Inflammatory macrophage treated with lipopolysaccharide for 1 hour (primary cell): ENCODE results near the gene HNRNPA0.

ENCODE experiments used
- DNase-seq, 2 donors: peaks; one replicate each; pipeline ENCODE4 v3.0.0-alpha.2; 2020 to 2022

Gene HNRNPA0

DNA sequence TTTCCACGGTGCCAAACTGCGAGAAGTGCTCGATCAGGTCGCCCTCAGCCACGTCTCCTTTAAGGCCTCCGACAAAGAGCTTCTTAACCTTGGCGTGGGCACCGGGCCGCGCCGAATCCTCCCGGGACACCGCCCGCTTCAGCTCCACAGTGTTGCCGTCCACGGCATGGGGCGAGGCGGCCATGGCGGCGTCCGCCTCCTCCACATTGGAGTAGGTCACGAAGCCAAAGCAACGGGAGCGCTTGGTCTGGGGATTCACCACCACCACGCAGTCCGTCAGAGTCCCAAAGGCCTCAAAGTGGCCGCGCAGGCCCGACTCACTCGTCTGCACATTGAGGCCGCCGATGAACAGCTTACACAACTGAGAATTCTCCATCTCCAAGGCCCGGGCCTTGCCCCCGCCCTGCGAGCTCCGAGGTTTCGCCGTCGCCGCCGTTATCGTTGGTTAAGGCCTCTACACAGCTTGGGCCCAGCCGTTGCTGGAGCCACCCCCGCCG lies 424 bp downstream of the HNRNPA0 start:
- DNase-seq: peak; percentile 31 to 44

DNA sequence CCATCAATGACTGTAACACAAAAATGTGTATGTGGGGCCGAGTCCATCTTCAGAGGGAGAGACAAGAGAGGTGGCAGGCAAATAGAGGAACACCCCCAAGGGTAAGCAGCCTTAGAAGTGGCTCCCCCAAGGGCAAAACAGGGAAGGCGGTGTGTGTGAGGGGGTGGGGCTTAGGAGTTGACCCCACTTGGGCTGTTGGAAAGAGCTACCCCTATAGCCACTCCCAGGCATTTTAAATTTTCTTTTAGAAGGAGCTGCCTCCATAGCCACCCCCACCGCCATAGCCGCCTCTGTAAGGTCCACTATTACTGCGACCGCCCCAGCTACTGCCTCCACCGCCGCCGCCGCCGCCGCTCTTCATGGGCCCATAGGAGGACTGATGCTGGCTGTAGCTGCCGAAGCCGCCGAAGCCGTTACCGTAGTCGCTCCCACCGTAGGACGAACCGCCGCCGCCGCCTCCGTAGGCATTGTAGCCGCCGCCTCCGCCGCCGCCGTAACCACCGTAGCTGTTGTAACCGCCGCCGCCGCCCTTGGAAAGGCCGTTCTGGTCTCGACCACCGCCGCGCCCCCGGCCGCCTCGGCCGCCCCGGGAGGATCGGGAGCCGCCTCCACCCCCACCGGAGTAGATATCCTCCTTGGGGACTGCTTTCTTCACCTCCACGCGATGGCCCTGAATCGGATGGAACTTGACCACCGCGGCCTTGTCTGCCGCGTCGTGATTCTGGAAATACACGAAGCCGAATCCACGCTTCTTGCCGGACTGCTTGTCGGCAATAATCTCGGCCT lies 1.1 kb downstream of the HNRNPA0 start:
- peak; percentile 45 to 49 for DNase-seq

DNA sequence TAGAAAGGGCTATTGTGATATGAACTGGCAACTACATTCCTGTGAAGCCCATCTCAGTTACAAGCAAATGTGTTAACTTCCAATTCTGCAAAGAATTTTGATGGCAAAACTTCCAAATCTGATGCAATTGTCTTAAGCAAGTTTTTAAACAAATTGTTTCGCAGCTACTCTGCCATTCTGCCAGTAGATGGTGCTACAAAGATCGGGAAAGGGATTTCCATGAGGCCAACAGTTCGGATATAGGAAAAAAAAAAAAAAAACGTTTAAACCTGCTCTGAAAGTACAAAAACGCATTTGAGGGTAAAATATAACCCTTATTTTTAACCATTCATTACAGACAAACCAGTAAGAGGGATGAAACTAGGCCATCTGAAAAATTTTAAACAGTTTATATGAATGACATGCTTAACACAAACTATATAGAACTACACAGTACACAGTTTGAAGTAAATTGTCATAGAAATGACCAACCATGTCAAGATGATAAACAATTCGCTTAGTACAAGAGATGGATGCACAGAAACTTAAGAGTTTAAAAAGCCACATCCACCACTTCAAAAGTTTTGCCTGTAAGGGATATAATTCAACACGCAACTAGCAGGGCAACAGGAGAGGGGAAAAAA lies 2.2 kb downstream of the HNRNPA0 start:
- peak; percentile 70 to 86 for DNase-seq

DNA sequence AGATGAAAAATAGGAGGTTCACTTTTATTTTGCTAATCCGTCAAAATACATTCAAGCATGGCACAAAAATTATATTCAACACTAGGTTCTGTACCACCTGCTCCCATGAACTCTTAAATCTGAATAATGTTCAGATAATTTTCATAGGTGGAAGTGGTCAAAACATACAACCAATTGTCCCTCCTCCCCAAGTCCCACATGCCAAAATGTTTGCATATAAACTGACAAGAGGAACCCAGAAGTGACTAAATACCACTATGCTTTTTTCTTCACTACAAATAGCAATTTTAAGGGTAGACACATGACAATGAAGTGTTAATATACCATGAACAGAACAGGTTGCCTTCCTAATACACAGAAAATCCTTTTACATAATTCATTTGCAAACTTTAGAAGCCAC lies 3.7 kb downstream of the HNRNPA0 start:
- no peak for DNase-seq

DNA sequence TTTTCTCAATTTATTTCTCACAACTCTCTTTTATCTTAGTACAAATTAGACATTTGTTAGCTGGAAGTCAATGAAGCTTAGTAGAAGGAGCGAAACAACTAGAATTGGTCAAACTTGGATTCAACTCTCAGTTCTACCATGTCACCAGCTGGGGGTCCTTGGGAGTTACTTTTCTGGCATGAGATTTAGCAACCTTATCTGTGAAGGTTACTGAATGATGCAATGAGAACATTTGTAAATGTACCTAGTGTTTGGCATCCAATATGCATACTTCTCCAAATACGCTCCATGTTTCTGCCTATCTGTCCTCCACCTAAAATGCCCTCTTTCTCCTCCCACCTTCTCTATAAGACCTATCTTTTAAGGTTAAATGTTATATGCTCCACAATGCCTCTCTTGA lies 6.3 kb downstream of the HNRNPA0 start:
- no peak for DNase-seq

DNA sequence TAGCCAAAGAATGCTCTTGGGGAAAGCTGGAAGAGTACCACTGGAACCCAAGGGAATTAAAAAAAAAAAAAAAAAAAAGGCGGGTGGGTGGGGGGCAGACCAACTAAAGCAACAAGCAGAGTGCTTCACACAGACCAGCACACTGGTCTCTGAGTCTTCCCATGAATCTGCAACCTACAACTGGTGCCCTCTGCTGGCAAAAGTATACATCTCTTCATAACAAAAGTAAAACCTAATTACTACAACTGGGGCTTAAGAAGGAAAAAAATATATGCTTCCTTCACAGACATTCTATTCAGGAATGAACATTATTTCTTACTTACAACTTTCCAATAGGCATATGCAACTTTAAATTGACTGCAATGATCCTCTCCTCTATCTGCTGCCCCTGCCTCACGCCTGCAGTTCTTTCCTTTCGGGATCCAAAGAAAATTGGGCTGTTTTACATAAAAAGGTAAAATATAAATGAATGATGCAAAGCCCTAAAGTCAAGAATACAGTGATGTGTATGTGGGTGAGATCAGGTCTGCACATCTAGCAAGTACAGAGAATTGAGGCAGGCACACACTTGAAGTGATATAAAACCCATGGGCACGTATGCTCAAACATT lies 11.0 kb downstream of the HNRNPA0 start:
- DNase-seq: peak; percentile 64 to 75

DNA sequence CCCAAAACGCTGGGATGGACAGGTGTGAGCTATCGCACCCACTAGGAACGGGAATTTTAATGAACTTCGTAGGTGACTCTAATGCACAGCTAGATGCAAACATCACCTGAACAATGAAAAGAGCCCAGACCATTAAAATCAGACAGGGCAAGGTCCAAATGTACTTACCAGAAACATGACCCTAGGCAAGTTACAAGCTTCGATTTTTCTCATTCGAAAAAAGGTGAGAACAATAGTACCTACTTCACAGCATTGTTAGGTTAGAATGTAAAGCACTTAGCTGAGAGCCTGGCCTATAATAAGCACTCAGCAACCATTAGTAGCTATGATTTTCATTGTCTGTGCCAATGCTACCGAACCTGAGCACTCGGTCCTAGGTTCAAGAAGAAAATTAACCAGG lies 12.4 kb downstream of the HNRNPA0 start:
- DNase-seq: no peak

DNA sequence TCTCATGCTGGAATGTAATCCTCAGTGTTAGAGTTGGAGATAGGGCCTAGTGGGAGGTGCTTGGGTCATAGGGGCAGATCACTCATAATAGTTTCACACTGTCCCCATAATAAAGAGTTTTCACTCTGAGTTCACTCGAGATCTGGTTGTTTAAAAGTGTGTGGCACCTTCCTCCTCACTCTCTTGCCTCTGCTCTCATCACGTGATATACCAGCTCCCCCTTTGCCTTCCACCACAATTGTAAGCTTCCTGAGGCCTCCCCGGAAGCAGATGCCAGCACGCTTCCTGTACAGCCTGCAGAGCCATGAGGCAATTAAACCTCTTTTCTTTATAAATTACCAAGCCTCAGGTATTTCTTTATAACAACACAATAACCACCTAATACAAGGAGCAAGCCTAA lies 14.4 kb downstream of the HNRNPA0 start:
- no peak for DNase-seq

DNA sequence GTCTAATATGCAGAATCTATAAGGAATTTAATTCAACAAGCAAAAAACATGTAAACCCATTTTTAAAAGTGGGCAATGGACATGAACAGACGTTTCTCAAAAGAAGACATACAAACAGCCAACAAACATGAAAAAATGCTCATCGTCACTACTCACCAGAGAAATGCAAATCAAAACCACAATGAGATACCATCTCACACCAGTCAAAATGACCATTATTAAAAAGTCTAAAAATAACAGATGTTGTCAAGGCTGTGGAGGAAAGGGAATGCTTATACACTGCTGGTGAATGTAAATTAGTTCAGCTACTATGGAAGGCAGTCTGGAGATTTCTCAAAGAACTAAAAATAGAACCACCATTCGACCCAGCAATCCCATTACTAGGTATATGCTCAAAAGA lies 15.2 kb downstream of the HNRNPA0 start:
- DNase-seq: no peak

DNA sequence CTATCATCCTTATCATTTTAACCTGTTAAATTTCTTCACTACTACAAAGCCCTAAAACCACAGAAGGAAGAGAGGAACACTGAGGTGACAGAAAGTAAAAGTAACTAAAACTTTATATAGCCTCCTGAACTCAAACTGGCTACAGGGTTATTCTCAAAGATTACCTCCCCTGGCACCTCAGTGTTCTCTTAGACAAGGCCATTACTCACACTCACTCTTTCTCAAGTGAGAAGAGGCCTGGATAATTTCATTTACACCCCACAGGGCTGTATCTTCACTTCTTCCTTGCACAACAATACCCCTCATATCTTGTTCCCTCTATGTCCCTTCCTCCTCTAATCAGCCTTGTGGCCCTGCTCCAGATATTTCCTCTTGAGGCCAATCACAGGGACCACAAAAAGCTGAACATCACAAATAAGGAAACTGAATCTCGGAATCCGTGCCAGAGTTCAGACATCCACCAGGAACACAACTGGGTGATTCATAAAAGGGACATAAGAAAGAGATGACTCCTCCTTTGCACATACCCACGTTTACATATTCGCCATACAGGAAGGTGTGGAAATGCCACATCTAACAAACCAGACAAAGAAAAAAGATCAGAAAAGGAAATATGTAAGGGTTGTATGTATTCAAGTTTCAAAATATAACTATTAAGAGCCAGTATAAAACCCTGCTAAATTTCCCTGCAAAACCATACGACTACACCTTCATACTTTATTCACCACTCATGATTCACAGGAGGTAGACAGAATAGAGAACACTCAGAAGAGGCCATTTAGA lies 16.6 kb downstream of the HNRNPA0 start:
- peak; percentile 79 to 83 for DNase-seq

DNA sequence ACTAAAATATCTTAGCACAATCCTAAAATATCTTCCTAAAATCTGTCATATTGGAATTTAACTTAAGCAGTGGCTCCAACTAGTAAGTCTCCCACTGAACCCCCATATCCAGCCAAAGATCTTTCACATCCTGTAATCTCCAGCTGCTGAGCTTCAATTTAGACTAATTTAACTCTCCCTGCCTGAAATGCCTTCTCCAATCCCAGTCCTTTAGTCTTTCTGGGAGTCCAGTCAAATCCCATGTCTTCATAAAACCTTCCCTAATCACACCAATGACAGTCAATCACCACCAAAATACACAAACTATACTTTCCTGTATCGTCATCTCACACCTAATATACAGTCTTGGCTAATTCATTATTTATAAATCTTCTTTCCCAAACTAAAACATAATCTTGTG lies 17.7 kb downstream of the HNRNPA0 start:
- no peak for DNase-seq

DNA sequence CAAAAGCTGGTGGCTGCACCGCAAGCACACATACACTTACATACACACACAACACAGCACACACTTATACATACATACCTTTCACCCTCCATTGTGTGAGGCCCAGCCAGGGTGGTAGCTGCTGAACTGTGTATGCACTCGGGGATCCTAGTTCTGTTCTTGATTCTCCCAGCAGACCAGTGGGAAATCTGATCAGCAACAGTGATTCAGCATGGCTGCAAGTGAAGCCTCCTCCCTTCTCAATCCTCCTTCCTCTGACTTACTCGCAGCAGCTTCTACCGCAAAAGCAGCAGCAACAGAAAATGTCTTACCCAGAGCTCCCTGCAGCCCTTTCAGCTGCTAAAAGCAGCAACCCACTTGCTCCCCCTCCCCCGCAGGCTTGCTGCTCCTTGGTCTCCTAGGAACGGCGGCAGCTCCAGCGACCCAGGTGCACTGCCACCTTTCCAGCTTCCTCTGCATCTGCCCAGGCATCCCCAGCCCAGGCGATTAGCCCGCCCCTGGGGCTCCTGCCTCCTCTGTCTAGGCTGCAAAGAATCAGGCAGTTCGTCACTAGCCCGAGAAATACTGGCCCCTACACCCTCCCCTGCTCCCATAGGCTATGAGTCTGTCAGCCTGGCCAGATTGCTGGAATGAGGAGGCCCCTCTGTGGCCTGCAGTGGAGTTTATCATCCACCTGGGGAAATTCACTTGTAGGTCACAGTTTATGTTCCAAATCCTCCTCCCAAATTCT lies 18.4 kb downstream of the HNRNPA0 start, which contains the start of gene KLHL3:
KLHL3 (minus strand) TSS at position 535 of the 730 bp plus-strand sequence; CDS start at position 92, 443 bp downstream.
- DNase-seq: no peak

DNA sequence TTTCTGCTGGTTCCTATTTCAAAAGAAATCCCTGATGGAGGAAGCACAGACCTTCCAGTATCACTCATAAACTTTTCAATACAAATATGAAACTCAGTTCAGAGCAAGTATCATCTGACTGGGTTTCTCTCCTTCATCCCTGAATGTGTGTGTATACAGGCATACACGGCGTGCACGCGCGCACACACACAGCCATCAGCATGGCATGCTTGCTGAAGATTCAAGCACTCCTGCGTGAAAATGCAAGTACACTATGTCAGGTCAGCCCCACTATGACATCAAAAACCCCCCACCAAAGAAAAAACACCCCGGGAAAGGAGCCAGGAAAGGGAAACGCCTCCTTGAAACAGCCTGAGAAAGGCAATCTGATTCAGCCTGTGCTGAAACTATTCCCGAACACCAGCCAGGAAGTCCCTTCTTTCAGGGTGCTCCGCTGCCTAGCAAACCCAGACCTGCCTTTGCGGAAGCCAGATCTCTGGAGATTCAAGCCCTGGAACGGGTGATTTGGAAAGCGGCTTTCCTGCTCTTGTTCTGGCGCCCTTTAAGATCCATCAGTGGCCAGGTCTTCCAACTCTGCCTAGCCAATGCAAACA lies 19.1 kb downstream of the HNRNPA0 start:
- DNase-seq: peak; percentile 37 to 39

DNA sequence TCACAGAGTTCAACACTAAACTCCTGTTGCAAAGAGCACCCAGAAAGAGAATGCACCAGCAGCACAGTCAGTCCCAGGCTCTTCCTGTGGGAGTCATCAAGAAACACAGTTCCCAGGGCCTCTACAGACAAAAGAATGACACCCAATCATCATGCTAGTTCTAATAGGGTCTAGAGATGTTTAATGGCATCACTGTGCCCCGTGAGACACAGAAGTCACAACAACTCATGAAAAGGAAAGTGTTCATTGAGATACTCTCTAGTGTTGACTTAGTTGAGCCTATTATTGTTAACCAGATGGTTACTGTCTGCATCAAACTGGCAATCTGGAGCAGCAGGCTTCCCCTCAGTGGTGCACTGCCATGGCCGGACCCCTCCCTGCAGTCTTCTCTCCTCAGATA lies 19.8 kb downstream of the HNRNPA0 start:
- no peak for DNase-seq

DNA sequence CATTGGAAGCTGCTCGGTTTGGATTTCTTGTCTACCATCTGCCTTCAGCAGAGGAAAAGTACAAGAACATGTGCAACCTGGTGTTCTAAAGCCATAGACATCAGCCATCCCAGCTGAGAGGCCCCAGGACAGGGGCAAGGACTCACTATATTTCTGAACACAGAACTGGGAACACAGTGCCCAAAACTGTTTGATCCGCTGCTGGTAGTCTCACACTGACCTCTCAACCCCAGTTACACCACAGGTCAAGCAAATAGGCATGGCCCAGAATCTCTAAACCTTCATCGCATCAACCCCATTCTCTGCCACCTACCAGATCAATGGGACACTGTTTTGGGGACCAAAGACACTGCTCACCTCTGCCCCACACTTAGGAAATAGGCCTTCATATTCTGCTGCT lies 20.2 kb downstream of the HNRNPA0 start:
- DNase-seq: no peak

DNA sequence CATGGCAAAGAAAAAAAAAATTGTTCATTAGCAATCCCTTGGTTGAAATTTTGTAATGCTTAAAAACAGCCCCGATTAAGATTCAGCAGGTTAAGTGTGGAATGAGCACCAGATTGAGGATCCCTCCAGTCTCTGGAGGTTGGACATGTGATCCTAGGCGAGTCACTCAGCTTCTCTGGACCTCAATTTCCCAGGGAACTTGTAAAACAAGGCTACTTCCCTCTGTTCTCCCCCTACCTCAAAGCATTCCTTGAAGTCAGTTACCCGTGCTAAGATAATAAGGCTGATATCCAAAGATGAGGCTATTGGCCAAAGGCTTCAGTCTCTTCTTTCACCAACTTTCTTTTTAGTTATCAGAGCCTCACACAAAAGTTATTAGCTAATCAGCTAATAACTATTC lies 21.2 kb downstream of the HNRNPA0 start:
- DNase-seq: no peak

DNA sequence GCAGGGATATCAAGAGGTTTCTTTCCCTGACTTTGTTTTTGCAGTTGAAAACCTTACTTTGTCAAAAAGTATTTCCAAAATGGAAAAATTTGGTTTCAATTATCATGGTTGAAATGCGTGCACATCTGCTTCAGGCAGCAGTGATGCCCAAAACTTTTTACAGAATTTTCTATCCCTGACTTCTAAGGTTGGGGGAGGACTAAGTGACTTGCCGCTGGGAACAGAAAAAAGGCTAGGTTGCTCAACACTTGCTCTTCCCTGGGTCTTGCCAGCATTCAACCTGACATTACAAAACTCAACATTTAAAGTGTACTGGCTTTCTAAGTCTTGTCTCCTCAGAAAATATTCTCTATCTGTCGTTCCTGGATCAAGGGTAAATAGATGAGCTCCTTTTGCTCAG lies 23.0 kb downstream of the HNRNPA0 start:
- DNase-seq: no peak

DNA sequence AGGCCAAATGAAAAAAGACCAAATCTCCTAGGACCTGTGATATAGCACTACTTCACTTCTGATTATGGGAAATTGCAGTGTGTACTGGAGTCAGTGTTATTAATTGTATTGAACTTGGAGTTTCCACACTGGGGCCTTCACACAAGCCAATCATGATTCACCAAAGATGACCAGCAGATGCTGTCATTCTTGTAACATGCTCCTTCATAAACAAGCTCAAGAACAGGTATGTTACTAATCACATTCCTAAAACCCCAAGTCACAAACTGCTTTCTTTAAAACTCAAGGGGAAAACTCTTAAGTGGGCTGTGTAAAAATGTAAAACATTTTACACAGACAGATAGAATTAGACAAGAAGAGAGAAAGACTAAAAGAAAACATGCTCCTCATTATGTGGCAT lies 23.8 kb downstream of the HNRNPA0 start:
- no peak for DNase-seq

DNA sequence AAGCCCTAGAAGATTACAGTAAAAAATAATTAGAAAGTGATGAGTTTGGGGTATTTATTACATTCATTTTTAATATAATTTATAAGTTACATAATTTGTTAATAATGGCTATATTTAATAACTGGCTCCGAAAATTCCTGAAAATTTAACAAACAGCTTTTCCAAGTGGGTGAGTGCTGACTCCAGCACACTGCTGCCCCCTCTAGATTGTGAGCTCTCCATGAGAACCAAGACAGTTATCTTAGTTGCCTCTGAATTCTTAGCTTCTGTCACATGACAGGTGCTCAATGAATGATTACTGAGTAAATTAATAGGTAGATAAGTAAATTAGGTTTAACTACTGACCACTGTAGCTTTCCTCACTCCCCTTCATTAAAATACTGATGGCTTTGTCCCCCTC lies 26.1 kb downstream of the HNRNPA0 start:
- DNase-seq: no peak

DNA sequence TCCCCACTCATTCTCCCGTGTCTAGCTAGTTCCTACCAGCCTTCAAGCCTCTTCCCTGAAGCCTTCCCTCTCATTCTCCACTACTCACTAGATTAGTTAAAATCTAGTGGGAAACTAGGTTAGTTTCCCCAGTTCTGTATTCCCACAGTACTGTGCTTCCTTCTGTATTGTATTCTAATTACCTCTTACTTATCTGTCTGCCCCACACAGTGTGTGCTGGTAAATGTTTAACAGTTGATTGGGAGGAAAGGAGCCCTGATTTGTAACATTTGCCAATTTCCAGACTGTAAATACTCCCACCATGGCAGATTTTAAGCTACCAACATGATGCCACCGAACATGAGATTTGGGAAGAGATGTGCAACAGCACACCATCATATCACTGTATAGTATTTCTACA lies 26.5 kb downstream of the HNRNPA0 start:
- no peak for DNase-seq

DNA sequence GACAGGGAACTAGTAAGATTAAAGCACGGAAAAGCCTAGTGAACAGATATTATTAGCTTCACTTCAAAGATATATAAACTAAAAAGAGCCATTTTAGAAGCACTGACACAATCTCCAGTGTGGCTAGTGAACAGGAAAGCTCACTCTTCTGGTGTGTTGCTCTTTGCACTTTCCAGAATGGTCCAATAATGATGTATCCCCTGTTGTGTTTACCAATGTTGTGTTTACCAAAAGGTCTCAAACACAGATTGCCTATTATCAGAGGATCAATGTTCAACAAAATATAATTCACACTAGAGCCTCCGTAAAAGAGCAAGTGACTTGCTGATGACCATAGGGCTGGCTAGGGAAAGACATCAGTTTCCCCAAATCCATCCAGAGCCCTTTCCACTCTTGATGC lies 29.9 kb downstream of the HNRNPA0 start:
- no peak for DNase-seq

DNA sequence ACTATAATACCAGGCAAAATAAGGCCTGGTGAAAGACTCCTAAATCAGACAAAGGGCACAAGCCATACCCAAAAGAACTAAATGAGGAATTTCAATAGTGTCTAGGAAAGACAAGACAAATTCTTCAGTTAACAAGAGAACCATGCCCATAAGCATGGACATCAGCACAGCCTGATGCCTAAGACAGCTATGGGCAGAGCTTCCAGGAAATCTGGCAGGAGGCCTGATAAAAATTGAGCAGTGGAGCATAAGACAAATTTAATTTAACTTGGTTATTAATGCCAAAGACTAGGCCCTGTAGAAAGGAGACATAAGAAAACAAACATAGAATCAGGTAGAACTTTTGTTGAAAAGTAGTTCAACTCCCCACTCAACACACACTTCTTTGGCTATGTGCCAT lies 35.6 kb downstream of the HNRNPA0 start:
- no peak for DNase-seq
